WI38 (cell line): Measurements from ENCODE around the gene GPC3.
"Not testable (repeated sequence)": the region's sequence is repeated elsewhere in the genome, so short reads cannot be mapped to it uniquely, and the experiment has no call there.

Experiments
- H3K4me3 ChIP-seq: 2 replicates; pipeline ENCODE4 v1.5.1; 2011; ENCODE audit warnings: low read depth, mild to moderate bottlenecking, control low read depth, low read length
- TF ChIP-seq, protein P1 (sequence below): IDR thresholded peaks from 2 replicates; pipeline ENCODE4 v1.5.1; 2012; ENCODE audit warnings: low read depth, mild to moderate bottlenecking, control low read depth, low read length

The GPC3 gene

DNA sequence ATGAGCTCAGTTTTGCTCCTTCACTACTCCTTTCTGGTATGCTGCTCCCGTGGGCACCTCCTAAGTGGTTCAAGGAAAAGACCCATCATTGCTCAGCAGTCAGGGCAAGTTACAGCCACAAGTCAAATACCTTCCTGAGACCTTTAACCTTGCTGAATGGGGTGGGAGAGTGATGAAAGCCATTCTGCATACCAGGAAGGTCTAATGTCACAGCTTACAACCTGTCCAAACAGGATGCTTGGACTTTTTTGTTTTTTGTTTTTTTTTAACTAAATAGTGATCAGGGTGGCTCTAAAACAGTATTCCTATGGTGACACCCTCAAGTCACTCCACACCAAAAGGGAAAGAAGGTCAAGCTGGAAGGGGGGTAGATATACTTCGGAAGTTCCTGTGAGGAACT is 93.1 kb downstream of the GPC3 start:
- no peak overlapping the region for H3K4me3 ChIP-seq
- TF ChIP-seq, protein P1, sequence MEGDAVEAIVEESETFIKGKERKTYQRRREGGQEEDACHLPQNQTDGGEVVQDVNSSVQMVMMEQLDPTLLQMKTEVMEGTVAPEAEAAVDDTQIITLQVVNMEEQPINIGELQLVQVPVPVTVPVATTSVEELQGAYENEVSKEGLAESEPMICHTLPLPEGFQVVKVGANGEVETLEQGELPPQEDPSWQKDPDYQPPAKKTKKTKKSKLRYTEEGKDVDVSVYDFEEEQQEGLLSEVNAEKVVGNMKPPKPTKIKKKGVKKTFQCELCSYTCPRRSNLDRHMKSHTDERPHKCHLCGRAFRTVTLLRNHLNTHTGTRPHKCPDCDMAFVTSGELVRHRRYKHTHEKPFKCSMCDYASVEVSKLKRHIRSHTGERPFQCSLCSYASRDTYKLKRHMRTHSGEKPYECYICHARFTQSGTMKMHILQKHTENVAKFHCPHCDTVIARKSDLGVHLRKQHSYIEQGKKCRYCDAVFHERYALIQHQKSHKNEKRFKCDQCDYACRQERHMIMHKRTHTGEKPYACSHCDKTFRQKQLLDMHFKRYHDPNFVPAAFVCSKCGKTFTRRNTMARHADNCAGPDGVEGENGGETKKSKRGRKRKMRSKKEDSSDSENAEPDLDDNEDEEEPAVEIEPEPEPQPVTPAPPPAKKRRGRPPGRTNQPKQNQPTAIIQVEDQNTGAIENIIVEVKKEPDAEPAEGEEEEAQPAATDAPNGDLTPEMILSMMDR: no peak

DNA sequence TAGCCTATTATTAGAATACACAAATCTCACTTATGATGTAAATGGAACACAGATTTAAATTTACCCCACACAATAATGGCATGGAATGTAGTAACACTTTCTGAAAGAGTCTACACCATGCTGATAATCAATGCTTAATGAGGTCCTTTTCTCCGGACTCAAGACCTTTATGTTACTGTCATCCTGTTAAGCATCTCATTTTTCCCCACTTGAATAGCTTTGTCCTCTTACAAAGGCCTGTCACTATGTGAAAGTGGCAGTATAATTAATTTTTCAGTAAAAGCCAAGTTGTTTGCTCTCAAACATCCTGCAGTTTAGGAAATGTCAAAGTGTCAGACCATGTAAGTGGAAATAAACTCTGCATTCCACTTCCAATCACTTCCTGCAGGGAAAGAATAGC is 96.4 kb downstream of the GPC3 start:
- H3K4me3 ChIP-seq: no peak overlapping the region
- TF ChIP-seq, protein P1: no peak

DNA sequence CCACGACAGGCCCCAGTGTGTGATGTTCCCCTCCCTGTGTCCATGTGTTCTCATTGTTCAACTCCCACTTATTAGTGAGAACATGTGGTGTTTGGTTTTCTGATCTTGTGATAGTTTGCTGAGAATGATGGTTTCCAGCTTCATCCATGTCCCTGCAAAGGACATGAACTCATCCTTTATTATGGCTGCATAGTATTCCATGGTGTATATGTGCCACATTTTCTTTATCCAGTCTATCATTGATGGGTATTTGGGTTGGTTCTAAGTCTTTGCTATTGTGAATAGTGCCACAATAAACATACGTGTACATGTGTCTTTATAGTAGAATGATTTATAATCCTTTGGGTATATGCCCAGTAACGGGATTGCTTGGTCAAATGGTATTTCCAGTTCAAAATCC is 97.3 kb downstream of the GPC3 start:
- H3K4me3 ChIP-seq: not testable (repeated sequence)

DNA sequence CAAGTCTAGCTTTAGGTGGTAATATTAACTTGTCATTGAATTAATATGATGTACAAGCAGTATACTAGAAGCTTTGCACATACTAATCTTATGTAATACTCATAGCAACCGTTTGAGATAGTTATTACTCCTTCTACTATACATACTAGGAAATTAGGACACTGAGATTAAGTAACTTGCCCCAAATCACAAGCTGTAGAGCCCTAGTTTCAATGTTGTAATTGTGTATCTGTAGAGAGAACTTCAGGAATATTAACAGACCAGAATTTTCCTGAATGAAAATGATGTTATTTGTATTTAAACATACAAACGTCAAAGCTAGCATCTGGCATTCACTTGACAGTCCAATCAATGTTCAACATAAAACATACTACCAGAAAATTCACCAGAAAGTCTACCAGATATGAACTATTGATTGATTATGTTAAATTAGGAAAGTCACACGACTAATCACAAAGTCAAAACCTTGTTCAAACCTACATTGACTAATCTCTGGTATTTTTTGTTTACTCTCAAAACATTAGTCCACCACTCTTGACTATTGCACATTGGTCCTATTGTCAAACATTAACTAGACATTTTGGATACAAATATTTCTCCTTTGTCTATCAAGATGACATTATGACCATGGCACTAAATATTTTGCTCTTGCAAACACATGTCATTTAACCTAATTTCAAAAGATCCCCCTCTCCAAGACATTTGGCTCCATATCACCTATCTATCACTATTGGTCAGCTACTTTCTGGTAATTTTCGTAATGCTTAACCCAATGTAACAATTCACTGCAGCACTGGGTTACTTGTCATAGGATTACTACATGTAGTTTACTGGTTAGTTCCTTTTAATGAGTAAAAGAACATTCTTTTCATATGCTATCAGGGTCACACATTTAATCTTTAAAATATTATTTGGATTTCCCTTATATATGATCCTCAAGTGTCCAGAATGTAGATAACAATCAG is 100.7 kb downstream of the GPC3 start:
- H3K4me3 ChIP-seq: no peak overlapping the region
- TF ChIP-seq, protein P1: no peak

DNA sequence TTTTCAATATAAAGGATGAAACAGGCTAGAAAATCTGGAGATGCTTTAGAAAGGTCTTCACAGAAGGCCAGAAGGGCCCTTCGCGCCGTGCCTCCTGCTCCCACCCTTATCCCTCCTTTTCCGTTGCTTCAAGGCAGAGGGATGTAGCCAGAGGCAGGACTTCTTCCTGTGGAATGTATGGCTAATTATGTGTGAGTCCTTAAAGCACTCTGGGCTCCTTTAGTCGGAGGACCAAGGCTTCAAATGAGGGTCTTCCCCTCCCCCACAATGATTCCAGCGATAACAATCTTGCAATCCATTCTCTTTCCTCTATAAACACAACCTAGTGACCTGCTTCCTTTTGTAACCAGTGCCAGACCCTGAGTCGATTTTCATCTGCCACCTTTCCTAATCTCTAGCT is 103.5 kb downstream of the GPC3 start:
- H3K4me3 ChIP-seq: no peak overlapping the region
- TF ChIP-seq, protein P1: no peak

DNA sequence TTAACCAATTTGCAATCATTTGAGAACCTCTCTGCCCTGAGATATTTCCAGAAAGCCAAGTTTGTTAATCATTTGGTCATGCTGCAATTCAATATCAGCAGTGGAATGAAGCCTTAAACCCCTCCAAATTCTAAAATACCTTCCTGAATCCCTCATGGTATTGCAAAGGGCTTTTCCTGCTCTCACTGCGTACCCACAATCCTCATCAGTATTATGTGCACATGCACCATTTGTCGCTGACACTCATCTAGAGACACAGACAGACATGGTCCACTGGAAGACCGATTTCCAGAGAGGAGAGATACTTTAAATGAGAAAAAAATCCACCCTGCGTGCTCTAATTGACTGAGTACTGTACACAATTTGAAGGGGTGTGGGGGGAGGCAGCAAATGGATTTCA is 104.4 kb downstream of the GPC3 start:
- TF ChIP-seq, protein P1: no peak
- H3K4me3 ChIP-seq: no peak overlapping the region

DNA sequence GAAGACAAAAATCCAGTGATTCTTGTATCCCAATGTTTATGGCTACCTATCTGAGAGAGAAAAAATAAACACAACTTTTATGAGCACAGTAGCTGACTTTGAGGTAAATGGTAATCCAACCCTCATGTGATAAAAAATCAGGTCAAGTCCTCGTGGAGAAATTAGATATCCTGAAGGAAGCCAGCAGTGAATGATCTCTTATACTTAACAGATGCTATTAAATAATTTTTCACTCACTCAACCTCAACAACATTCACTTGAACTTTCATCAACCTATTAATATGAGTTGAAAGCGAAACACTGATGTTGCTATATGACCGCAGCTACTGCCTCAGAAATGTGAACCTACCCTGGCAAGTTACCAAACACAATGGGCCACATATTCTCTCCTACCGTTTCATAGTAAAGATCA is 105.4 kb downstream of the GPC3 start:
- TF ChIP-seq, protein P1: no peak

DNA sequence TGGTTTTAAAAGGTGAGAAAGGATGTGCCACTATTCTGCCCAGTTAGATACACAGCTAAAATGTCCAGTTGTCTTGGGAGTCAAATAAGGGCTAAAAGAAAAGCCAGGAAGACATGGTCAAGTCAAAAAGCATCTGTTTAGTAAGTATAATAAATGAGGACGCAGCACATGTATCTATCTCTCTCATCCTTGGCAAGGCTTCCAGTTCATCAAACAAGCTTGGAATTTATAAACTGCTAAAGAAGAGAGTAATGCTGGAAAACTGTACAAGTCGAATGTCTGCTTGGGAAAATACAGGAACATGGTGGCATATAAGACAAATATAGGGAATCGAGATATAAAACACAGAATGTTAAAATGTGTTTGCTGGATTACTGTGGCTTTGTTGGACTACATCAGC is 106.7 kb downstream of the GPC3 start:
- TF ChIP-seq, protein P1: no peak
- no peak overlapping the region for H3K4me3 ChIP-seq

More for the DNA sequence above, 105.4 kb downstream of the GPC3 start:
- H3K4me3 ChIP-seq: no peak overlapping the region
